ENCODE measurements around the gene NXPE3.

The NXPE3 gene

DNA sequence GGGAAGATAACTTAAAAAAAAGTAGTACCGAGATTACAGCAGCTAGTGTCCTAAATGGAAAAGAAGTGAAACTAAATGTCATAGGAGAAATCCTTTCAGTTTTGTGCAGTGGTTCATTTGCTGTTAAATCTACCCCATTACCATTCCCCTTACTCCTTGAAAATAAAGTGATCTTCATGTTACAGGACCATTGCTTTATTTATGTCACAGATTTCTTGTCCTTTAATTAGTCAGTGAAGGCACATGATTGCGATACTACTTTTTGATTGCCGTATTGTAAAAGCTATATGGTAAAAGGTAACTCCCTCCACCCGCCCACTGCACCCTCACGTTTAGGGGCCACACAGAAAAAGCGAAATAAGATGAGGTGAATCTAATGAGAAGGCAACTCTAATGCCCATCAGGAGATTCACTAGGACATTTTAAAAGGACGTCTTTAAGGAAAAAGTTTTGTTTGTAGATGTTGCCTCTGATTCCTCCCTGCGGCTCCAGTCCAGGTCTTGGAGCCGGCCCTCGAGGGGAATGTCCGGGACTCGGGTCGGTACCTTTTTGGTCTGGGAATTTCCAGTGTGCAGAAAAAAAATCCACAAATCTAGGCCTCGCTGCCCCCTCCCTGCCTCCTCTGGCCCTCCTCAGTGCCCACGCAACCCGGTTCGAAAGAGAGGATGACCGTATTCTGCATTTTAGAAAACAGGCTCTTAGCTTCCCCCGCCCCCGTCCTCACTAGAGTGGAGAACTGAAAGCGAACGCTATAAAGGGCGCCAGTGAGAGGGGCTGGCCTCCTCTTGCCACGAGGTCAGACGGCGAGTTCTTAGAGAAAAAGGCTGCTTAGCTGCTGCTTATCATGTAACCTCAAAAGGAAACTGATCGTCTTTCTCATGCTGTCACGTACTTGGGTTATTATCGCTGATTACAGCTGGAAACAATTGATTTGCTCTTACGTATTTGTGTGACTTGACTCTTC, 48.5 kb downstream of the NXPE3 start:
- Histone ChIP-seq H3K36me3 (ENCODE audit: control insufficient read depth, insufficient read depth, low read length) (no peaks in the 10 kb centered on the region), H3K4me3 (replicated peaks; ENCODE audit: low read depth, low read length) (peak overlapping the region; percentile 80), H3K27me3 (replicated peaks; ENCODE audit: control insufficient read depth, insufficient read depth, low read length) (no peaks in the 10 kb centered on the region)
- TF ChIP-seq, protein P1, sequence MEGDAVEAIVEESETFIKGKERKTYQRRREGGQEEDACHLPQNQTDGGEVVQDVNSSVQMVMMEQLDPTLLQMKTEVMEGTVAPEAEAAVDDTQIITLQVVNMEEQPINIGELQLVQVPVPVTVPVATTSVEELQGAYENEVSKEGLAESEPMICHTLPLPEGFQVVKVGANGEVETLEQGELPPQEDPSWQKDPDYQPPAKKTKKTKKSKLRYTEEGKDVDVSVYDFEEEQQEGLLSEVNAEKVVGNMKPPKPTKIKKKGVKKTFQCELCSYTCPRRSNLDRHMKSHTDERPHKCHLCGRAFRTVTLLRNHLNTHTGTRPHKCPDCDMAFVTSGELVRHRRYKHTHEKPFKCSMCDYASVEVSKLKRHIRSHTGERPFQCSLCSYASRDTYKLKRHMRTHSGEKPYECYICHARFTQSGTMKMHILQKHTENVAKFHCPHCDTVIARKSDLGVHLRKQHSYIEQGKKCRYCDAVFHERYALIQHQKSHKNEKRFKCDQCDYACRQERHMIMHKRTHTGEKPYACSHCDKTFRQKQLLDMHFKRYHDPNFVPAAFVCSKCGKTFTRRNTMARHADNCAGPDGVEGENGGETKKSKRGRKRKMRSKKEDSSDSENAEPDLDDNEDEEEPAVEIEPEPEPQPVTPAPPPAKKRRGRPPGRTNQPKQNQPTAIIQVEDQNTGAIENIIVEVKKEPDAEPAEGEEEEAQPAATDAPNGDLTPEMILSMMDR (IDR thresholded peaks at IDR 0.05; ENCODE audit: insufficient read depth, low read length, poor library complexity, severe bottlenecking) = no peak
- DNase-seq (ENCODE audit: extremely low read depth, insufficient read length) = peak; percentile 87

DNA sequence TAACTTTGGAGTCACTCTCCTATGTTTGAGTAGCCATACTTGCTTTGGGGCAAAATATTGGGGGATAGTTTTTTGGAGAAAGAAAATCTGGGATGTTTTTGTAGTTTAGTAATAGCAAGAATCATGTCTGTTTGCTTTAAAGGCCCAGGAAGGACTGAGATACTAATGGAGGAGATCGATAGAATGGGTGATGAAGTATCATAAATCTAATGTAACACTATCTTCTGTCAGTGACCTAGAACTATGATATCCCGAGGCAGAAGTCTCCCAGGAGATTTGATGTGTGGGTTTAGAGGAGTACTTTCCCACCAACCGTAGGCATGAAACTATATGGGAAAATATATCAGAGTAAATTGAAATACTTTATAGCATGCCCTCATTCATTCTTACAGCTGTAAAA, 49.3 kb downstream of the NXPE3 start:
- TF ChIP-seq, protein P1 (IDR thresholded peaks at IDR 0.05; ENCODE audit: insufficient read depth, low read length, poor library complexity, severe bottlenecking) = no peak
- DNase-seq (ENCODE audit: extremely low read depth, insufficient read length) = no peak
- no peaks in the 10 kb centered on the region for H3K27me3 ChIP-seq (replicated peaks; ENCODE audit: control insufficient read depth, insufficient read depth, low read length)
- H3K36me3 ChIP-seq (ENCODE audit: control insufficient read depth, insufficient read depth, low read length) = no peaks in the 10 kb centered on the region
- H3K4me3 ChIP-seq (replicated peaks; ENCODE audit: low read depth, low read length) = peak overlapping the region; percentile 80

DNA sequence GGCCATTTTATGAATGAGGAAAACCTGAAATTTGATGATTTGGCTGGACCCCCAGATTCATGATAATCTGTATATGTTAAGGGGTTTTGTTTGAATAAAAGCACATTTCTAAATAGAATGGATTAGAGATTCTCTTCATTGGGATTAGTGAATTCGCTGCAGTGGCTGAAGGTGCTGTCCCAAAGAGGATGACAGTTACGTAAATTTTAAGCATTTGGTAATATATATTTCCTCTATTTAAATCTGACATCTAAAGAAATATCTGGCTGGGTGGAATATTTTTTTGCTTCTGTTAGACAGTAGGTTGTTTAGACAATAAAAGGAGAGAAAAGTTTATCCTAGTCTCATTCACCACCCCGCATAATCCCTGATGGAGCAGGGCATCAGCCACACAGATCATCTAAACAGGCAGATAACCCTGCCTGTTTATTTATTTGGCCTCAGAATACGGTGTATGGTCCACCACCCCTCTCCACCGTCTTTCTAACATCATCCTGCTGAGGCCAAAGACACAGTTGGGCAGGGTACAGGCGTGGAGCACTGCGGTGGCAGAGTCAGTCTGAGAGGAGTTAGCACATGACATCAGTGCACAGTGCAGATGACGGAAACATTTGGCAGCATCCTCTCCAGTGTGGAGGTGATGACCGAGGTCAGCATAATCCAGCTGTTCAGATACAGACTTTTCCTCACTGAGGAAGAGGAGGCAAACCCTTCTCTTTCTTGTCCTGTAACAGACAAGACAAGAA, 49.9 kb downstream of the NXPE3 start:
- no peaks in the 10 kb centered on the region for H3K36me3 ChIP-seq (ENCODE audit: control insufficient read depth, insufficient read depth, low read length)
- H3K4me3 ChIP-seq (replicated peaks; ENCODE audit: low read depth, low read length) = peak overlapping the region; percentile 80
- TF ChIP-seq, protein P1 (IDR thresholded peaks at IDR 0.05; ENCODE audit: insufficient read depth, low read length, poor library complexity, severe bottlenecking) = no peak
- DNase-seq (ENCODE audit: extremely low read depth, insufficient read length) = no peak
- H3K27me3 ChIP-seq (replicated peaks; ENCODE audit: control insufficient read depth, insufficient read depth, low read length) = no peaks in the 10 kb centered on the region

- peak overlapping the region; percentile 80 for H3K4me3 ChIP-seq (replicated peaks; ENCODE audit: low read depth, low read length)
- H3K27me3 ChIP-seq (replicated peaks; ENCODE audit: control insufficient read depth, insufficient read depth, low read length) = no peaks in the 10 kb centered on the region
- TF ChIP-seq, protein P1 (IDR thresholded peaks at IDR 0.05; ENCODE audit: insufficient read depth, low read length, poor library complexity, severe bottlenecking) = no peak
- no peak for DNase-seq (ENCODE audit: extremely low read depth, insufficient read length)
- H3K36me3 ChIP-seq (ENCODE audit: control insufficient read depth, insufficient read depth, low read length) = no peaks in the 10 kb centered on the region
Measured at GRCh38 chr3:101829437-101829830, 50.4 kb downstream of the NXPE3 start.

GRCh38 chr3:101829874-101830273, 50.9 kb downstream of the NXPE3 start:
- Histone ChIP-seq H3K27me3 (replicated peaks; ENCODE audit: control insufficient read depth, insufficient read depth, low read length) (no peaks in the 10 kb centered on the region), H3K36me3 (ENCODE audit: control insufficient read depth, insufficient read depth, low read length) (no peaks in the 10 kb centered on the region), H3K4me3 (replicated peaks; ENCODE audit: low read depth, low read length) (peak overlapping the region; percentile 80)
- TF ChIP-seq, protein P1 (IDR thresholded peaks at IDR 0.05; ENCODE audit: insufficient read depth, low read length, poor library complexity, severe bottlenecking) = no peak
- no peak for DNase-seq (ENCODE audit: extremely low read depth, insufficient read length)
